ENCODE results near the gene IER3.
"Not testable (repeated sequence)": the region's sequence is repeated elsewhere in the genome, so short reads cannot be mapped to it uniquely, and the experiment has no call there.

IER3 gene

GRCh38 chr6:30769088-30769852, 24.9 kb upstream of the IER3 start:
- peak; percentile 94 for DNase-seq (ENCODE audit: extremely low read depth, low read depth)

DNA sequence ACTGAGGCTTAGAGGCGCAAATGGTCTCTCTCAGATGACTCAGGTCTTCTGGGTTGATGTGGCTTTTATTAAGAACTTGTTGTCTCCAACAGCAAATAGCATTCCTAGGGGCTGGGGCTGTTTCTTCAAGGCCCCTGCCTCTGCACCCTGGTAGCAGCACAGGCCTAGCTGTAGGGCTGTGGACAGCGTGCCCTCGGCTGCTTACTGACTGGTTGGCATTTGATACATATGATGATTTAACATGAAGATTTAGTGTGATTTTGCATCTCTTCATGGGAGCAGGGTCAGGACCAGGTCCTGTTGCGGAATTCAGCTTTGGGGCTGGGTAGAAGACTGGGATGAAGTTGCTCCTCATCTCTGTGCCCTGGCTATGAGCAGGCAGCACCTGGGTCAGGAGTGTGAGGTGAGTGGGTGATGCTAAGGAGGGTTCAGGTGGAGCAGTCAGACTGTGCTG, 24.3 kb upstream of the IER3 start:
- TF ChIP-seq, protein P1, sequence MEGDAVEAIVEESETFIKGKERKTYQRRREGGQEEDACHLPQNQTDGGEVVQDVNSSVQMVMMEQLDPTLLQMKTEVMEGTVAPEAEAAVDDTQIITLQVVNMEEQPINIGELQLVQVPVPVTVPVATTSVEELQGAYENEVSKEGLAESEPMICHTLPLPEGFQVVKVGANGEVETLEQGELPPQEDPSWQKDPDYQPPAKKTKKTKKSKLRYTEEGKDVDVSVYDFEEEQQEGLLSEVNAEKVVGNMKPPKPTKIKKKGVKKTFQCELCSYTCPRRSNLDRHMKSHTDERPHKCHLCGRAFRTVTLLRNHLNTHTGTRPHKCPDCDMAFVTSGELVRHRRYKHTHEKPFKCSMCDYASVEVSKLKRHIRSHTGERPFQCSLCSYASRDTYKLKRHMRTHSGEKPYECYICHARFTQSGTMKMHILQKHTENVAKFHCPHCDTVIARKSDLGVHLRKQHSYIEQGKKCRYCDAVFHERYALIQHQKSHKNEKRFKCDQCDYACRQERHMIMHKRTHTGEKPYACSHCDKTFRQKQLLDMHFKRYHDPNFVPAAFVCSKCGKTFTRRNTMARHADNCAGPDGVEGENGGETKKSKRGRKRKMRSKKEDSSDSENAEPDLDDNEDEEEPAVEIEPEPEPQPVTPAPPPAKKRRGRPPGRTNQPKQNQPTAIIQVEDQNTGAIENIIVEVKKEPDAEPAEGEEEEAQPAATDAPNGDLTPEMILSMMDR (IDR thresholded peaks at IDR 0.05; ENCODE audit: low read depth, low read length, missing control alignments): no peak
- no peak for DNase-seq (ENCODE audit: extremely low read depth, low read depth)
- H3K4me3 ChIP-seq (replicated peaks; ENCODE audit: low read depth, low read length): peak overlapping the region; percentile 33

More at GRCh38 chr6:30769088-30769852, 24.9 kb upstream of the IER3 start:
- TF ChIP-seq, protein P1 (IDR thresholded peaks at IDR 0.05; ENCODE audit: low read depth, low read length, missing control alignments): no peak
- peak overlapping the region; percentile 33 for H3K4me3 ChIP-seq (replicated peaks; ENCODE audit: low read depth, low read length)

- no peak overlapping the region for H3K4me3 ChIP-seq (replicated peaks; ENCODE audit: low read depth, low read length)
- DNase-seq (ENCODE audit: extremely low read depth, low read depth): no peak
- TF ChIP-seq, protein P1 (IDR thresholded peaks at IDR 0.05; ENCODE audit: low read depth, low read length, missing control alignments): no peak
These were observed 23.6 kb upstream of the IER3 start for GRCh38 chr6:30767944-30768301.

DNA sequence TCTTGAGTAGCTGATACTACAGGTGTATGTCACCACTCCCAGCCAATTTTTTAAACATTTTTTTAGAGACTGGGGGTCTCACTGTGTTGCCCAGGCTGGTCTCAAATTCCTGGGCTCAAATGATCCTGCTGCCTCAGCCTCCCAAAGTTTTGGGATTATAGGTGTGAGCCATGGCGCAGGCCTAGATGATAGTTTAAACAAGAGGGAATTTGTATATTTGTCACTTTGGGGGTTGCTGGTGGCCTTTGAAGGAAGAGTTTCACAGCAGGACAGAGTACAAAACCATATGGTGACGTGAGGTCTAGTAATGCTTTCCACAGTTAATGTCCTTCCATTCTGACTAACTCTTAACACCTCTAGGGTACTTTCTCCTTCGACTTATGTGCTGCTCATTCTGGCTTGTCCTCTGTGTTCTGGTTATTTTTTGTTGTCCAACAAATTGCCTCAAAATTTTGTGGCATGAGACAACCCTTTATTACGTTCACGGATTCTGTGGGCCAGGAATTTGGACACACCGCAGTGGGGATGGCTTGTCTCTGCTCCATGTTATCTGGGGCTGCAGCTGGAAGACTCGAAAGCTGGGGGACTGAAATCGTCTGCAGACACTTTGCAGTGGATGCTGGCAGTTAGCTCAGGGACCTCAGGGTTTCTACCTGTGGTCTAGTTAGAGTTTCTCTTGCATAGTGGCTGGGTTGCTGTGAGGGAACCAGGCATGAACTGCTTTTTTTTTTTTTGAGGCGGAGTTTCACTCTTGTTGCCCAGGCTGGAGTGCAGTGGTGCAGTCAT, 23.0 kb upstream of the IER3 start:
- TF ChIP-seq, protein P1 (IDR thresholded peaks at IDR 0.05; ENCODE audit: low read depth, low read length, missing control alignments): no peak
- H3K4me3 ChIP-seq (replicated peaks; ENCODE audit: low read depth, low read length): no peak overlapping the region
- DNase-seq (ENCODE audit: extremely low read depth, low read depth): no peak

- DNase-seq (ENCODE audit: extremely low read depth, low read depth): no peak
- TF ChIP-seq, protein P1 (IDR thresholded peaks at IDR 0.05; ENCODE audit: low read depth, low read length, missing control alignments): no peak
These were observed 22.3 kb upstream of the IER3 start for GRCh38 chr6:30766461-30767157.

DNA sequence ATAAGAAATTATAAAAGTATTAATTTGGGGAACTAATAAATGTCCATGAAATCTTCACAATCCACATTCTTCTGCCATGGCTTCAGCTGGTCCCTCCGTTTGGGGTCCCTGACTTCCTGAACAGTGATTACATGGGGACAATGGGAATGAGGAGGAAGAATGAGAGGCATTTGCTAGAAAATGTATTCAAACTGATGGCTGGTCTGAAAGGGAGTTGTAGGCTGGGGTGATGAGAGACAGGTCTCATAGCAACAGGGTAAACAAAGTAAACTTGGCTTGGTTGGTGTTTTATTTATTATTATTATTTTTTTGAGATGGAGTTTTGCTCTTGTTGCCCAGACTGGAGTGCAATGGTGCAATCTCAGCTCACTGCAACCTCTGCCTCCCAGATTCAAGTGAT, 21.1 kb upstream of the IER3 start:
- not testable (repeated sequence) for H3K4me3 ChIP-seq (replicated peaks; ENCODE audit: low read depth, low read length); DNase-seq (ENCODE audit: extremely low read depth, low read depth)

More at GRCh38 chr6:30766461-30767157, 22.3 kb upstream of the IER3 start:
- H3K4me3 ChIP-seq (replicated peaks; ENCODE audit: low read depth, low read length): no peak overlapping the region

- not testable (repeated sequence) for H3K4me3 ChIP-seq (replicated peaks; ENCODE audit: low read depth, low read length); DNase-seq (ENCODE audit: extremely low read depth, low read depth)
These were observed 20.2 kb upstream of the IER3 start for GRCh38 chr6:30764490-30765043.
